Progenitor cell of endocrine pancreas (in vitro differentiated cells): ENCODE results near the gene PTMA. TPM values are rescaled to one million over a fixed set of nuclear protein-coding genes. Genes with fewer than 3 reads are reported as not detected.
"Not testable (repeated sequence)": the region's sequence is repeated elsewhere in the genome, so short reads cannot be mapped to it uniquely, and the experiment has no call there.

Experiments
- DNase-seq: peaks from one replicate; pipeline ENCODE4 v3.0.0; 2021; ENCODE audit warnings: low spot score; ENCODE audit not compliant: unreplicated experiment
- H3K27ac Mint-ChIP-seq: 2 replicates; pipeline ENCODE4 v1.8.0; 2021; ENCODE audit warnings: mild to moderate bottlenecking, moderate library complexity, mixed read lengths
- H3K27me3 Mint-ChIP-seq: 2 replicates; pipeline ENCODE4 v1.8.0; 2021; ENCODE audit warnings: mixed read lengths
- H3K36me3 Mint-ChIP-seq: 2 replicates; pipeline ENCODE4 v1.8.0; 2022; ENCODE audit warnings: mixed read lengths; ENCODE audit not compliant: insufficient read depth
- H3K4me1 Mint-ChIP-seq: 2 replicates; pipeline ENCODE4 v1.8.0; 2021; ENCODE audit warnings: low read depth, mixed read lengths
- H3K4me3 Mint-ChIP-seq: 2 replicates; pipeline ENCODE4 v1.8.0; 2021; ENCODE audit warnings: low read depth, mild to moderate bottlenecking, moderate library complexity, mixed read lengths
- H3K9me3 Mint-ChIP-seq: 2 replicates; pipeline ENCODE4 v1.8.0; 2021; ENCODE audit warnings: low read depth, mixed read lengths
- total RNA-seq: library from RNA; stranded (reverse); gene quantifications from 2 replicates; pipeline ENCODE4 v1.2.1, GENCODE V29; 2021
- TF ChIP-seq, protein P1 (sequence below): fragments of 200-600 bp; sonication (generic); IDR thresholded peaks from one replicate; pipeline ENCODE4 v1.5.0; 2021; ENCODE audit warnings: antibody characterized with exemption, mild to moderate bottlenecking; ENCODE audit not compliant: unreplicated experiment

PTMA gene
- total RNA-seq, 1 donor from 2014 or later: 1,116 TPM

DNA sequence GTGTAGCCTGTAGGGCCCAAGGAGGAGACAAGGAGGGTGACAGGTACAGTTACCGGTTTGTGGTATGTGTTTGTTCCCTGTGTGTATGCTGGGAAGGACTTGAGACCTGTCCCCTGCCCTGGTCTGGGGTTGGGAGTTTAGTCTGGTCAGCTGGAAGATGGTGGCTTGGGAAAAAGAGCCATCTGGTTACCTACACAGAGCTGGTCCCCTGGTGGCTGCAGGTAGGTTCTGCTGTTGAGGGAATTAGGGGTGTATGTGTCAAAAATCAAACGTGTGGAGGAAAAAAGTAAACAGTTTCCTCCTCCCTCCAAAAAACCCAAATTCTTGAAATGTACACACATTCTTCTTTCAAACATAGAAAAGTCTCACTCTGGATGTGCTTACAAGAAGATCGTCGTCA is 24.3 kb downstream of the PTMA start:
- no peak for DNase-seq
- no peak overlapping the region for H3K4me3 Mint-ChIP-seq
- no peaks in the 10 kb centered on the region for H3K27me3 Mint-ChIP-seq
- H3K9me3 Mint-ChIP-seq: no peaks in the 10 kb centered on the region
- TF ChIP-seq, protein P1, sequence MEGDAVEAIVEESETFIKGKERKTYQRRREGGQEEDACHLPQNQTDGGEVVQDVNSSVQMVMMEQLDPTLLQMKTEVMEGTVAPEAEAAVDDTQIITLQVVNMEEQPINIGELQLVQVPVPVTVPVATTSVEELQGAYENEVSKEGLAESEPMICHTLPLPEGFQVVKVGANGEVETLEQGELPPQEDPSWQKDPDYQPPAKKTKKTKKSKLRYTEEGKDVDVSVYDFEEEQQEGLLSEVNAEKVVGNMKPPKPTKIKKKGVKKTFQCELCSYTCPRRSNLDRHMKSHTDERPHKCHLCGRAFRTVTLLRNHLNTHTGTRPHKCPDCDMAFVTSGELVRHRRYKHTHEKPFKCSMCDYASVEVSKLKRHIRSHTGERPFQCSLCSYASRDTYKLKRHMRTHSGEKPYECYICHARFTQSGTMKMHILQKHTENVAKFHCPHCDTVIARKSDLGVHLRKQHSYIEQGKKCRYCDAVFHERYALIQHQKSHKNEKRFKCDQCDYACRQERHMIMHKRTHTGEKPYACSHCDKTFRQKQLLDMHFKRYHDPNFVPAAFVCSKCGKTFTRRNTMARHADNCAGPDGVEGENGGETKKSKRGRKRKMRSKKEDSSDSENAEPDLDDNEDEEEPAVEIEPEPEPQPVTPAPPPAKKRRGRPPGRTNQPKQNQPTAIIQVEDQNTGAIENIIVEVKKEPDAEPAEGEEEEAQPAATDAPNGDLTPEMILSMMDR: peak; percentile 26
- H3K4me1 Mint-ChIP-seq: no peaks in the 10 kb centered on the region
- peaks cover 5% of the 10 kb centered on the region for H3K36me3 Mint-ChIP-seq
- peak overlapping the region; percentile 67 for H3K27ac Mint-ChIP-seq

DNA sequence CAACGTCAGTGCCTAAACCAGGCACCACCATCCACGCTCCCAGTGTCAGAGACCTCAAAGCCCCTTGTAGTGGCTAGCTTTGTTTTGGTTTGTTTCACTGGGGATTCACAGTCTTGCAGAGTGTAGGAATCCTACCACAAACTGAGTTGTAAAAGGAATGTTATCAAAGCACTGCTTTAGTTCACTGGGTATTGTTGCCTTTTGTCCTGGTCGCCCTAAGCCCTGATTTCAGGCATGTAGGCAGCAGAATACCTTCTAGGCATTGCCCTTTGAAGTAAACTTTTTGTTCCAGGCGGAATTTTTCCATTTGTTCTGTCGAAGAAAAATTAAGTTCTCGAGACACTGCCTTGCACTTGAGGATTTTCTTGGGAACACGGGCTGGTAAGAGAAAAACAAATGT is 29.4 kb downstream of the PTMA start:
- H3K27ac Mint-ChIP-seq: no peak overlapping the region
- TF ChIP-seq, protein P1: no peak
- H3K4me3 Mint-ChIP-seq: no peak overlapping the region
- H3K36me3 Mint-ChIP-seq: peaks cover 7% of the 10 kb centered on the region
- no peaks in the 10 kb centered on the region for H3K4me1 Mint-ChIP-seq
- H3K27me3 Mint-ChIP-seq: no peaks in the 10 kb centered on the region
- no peak for DNase-seq
- no peaks in the 10 kb centered on the region for H3K9me3 Mint-ChIP-seq

DNA sequence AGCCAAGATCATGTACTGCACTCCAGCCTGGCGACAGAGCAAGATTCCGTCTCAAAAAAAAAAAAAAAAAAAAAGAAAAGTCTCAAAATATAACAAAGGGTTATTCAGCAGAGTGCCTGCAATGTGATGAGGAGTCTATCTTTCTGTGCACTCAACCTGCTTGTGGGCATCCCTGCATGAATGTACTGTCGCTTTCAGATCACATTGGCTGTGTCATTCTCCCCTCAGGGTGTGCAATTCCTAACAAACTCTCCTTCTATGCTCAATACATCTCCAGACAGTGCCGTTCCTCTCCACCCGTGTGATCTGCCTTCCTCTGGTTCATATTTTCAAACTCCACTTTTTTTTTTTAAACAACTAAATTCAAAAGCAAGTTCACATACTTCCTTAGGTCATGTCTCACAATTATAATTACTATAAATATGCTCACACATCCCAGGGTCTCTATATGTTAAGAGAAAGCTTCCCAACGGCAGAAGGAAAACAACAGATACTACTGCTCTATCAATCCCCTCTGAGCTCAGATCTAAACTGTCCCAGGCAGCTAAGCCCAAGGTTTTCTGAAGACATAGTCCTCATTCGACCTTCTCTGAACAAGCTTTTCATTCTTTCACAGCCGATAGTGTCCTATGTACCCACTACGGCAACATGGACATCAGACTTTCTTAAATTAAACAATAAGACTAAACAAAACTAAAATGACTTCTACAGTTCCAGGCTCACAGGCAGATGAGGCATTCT is 35.2 kb downstream of the PTMA start:
- H3K36me3 Mint-ChIP-seq: peaks cover 1% of the 10 kb centered on the region
- TF ChIP-seq, protein P1: no peak
- no peaks in the 10 kb centered on the region for H3K4me1 Mint-ChIP-seq
- H3K4me3 Mint-ChIP-seq: no peak overlapping the region
- H3K27me3 Mint-ChIP-seq: no peaks in the 10 kb centered on the region
- no peak for DNase-seq
- no peaks in the 10 kb centered on the region for H3K9me3 Mint-ChIP-seq
- no peak overlapping the region for H3K27ac Mint-ChIP-seq

- H3K4me1 Mint-ChIP-seq: no peaks in the 10 kb centered on the region
- no peak overlapping the region for H3K27ac Mint-ChIP-seq
- H3K4me3 Mint-ChIP-seq: no peak overlapping the region
- no peaks in the 10 kb centered on the region for H3K36me3 Mint-ChIP-seq
- TF ChIP-seq, protein P1: no peak
- H3K27me3 Mint-ChIP-seq: no peaks in the 10 kb centered on the region
- DNase-seq: no peak
- no peaks in the 10 kb centered on the region for H3K9me3 Mint-ChIP-seq
Observed at GRCh38 chr2:231745303-231746038, 37.1 kb downstream of the PTMA start.

GRCh38 chr2:231748153-231748896 is 40.0 kb downstream of the PTMA start:
- H3K27ac Mint-ChIP-seq, H3K9me3 Mint-ChIP-seq, H3K36me3 Mint-ChIP-seq, H3K27me3 Mint-ChIP-seq, DNase-seq, H3K4me3 Mint-ChIP-seq, H3K4me1 Mint-ChIP-seq: not testable (repeated sequence)

GRCh38 chr2:231749016-231749415 is 40.7 kb downstream of the PTMA start:
- not testable (repeated sequence) for H3K4me3 Mint-ChIP-seq, H3K36me3 Mint-ChIP-seq, H3K9me3 Mint-ChIP-seq, H3K27me3 Mint-ChIP-seq, DNase-seq, H3K27ac Mint-ChIP-seq, H3K4me1 Mint-ChIP-seq
